Measurements from ENCODE around the gene ANKRD23.

ANKRD23 gene

GRCh38 chr2:96809951-96810782 is 33.7 kb downstream of the ANKRD23 start:
- no peak overlapping the region for H3K9ac ChIP-seq (ENCODE audit: low read length)
- H3K9me3 ChIP-seq (ENCODE audit: low read length) = no peaks in the 10 kb centered on the region
- no peaks in the 10 kb centered on the region; the same call in 1 of the 2 replicates for H3K27me3 ChIP-seq (ENCODE audit: insufficient read depth, low read length)
- H3K79me2 ChIP-seq (ENCODE audit: insufficient read depth, low read length) = no peaks in the 10 kb centered on the region
- no peak overlapping the region for H3K4me3 ChIP-seq (ENCODE audit: low read depth, low read length, poor library complexity, severe bottlenecking)
- peaks cover 12% of the 10 kb centered on the region for H3K4me1 ChIP-seq (ENCODE audit: insufficient read depth, low read length, severe bottlenecking)
- no peaks in the 10 kb centered on the region for H4K20me1 ChIP-seq (ENCODE audit: insufficient read depth, low read length)
- TF ChIP-seq, protein P1, sequence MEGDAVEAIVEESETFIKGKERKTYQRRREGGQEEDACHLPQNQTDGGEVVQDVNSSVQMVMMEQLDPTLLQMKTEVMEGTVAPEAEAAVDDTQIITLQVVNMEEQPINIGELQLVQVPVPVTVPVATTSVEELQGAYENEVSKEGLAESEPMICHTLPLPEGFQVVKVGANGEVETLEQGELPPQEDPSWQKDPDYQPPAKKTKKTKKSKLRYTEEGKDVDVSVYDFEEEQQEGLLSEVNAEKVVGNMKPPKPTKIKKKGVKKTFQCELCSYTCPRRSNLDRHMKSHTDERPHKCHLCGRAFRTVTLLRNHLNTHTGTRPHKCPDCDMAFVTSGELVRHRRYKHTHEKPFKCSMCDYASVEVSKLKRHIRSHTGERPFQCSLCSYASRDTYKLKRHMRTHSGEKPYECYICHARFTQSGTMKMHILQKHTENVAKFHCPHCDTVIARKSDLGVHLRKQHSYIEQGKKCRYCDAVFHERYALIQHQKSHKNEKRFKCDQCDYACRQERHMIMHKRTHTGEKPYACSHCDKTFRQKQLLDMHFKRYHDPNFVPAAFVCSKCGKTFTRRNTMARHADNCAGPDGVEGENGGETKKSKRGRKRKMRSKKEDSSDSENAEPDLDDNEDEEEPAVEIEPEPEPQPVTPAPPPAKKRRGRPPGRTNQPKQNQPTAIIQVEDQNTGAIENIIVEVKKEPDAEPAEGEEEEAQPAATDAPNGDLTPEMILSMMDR (IDR thresholded peaks at IDR 0.05; ENCODE audit: low read length) = no peak
- no peak for TF ChIP-seq EZH2 (IDR thresholded peaks at IDR 0.05; ENCODE audit: borderline replicate concordance, low read length)
- H3F3A ChIP-seq (ENCODE audit: insufficient read depth, low read length) = no peaks in the 10 kb centered on the region
- no peaks in the 10 kb centered on the region; the same call in 1 of the 2 replicates for H3K36me3 ChIP-seq (ENCODE audit: insufficient read depth, low read length)
- H3K27ac ChIP-seq (ENCODE audit: low read depth, low read length, poor library complexity, severe bottlenecking) = no peak overlapping the region
- no peak overlapping the region for H2AFZ ChIP-seq (ENCODE audit: low read length)
- H3K4me2 ChIP-seq (ENCODE audit: low read length) = no peak overlapping the region
- H3K9me2 ChIP-seq (ENCODE audit: low read depth, low read length) = no peaks in the 10 kb centered on the region

- no peaks in the 10 kb centered on the region for H3K9me3 ChIP-seq (ENCODE audit: low read length)
- TF ChIP-seq EZH2 (IDR thresholded peaks at IDR 0.05; ENCODE audit: borderline replicate concordance, low read length) = no peak
- TF ChIP-seq, protein P1 (IDR thresholded peaks at IDR 0.05; ENCODE audit: low read length) = no peak
- H3F3A ChIP-seq (ENCODE audit: insufficient read depth, low read length) = no peaks in the 10 kb centered on the region
- no peaks in the 10 kb centered on the region; the same call in 1 of the 2 replicates for H3K27me3 ChIP-seq (ENCODE audit: insufficient read depth, low read length)
- peaks cover 10% of the 10 kb centered on the region for H3K4me1 ChIP-seq (ENCODE audit: insufficient read depth, low read length, severe bottlenecking)
- no peak overlapping the region for H3K9ac ChIP-seq (ENCODE audit: low read length)
- no peak overlapping the region for H3K4me2 ChIP-seq (ENCODE audit: low read length)
- no peaks in the 10 kb centered on the region for H3K79me2 ChIP-seq (ENCODE audit: insufficient read depth, low read length)
- no peak overlapping the region for H2AFZ ChIP-seq (ENCODE audit: low read length)
- no peak overlapping the region for H3K4me3 ChIP-seq (ENCODE audit: low read depth, low read length, poor library complexity, severe bottlenecking)
- H3K27ac ChIP-seq (ENCODE audit: low read depth, low read length, poor library complexity, severe bottlenecking) = no peak overlapping the region
- H3K9me2 ChIP-seq (ENCODE audit: low read depth, low read length) = no peaks in the 10 kb centered on the region
- H3K36me3 ChIP-seq (ENCODE audit: insufficient read depth, low read length) = no peaks in the 10 kb centered on the region; the same call in 1 of the 2 replicates
- H4K20me1 ChIP-seq (ENCODE audit: insufficient read depth, low read length) = no peaks in the 10 kb centered on the region
These were observed 34.5 kb downstream of the ANKRD23 start for GRCh38 chr2:96809216-96809882.

DNA sequence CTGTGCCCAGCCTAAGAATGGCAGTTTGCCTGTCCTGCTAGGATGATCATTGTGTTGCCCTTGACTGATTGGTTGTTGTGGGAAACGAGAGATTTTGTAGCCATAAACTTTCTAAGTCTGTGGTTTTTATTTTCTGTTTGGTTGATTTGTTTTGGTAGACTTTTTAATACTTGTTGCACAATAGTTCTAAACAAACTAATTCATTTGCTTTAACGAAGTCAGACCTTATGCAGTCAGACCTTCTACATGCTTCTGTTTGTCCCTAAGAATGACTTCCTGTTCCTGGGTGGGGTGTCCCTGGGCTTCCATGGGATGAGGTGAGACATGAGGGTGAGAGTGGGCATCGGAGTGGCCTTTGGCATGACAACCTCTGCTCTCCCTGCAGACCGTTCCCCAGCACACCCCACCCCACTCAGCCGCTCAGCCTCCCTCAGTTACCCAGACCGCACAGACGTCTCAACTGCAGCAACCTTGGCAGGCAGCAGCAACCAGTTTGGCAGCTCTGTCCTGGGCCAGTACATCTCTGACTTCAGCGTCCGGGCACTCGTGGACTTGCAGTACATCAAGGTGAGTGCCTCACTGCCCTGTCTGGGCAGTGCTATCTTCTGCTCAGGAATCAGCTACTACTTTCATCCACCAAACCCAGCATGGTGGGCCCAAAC is 35.5 kb downstream of the ANKRD23 start:
- Histone ChIP-seq H3F3A (ENCODE audit: insufficient read depth, low read length) (no peaks in the 10 kb centered on the region), H3K4me3 (ENCODE audit: low read depth, low read length, poor library complexity, severe bottlenecking) (no peak overlapping the region), H4K20me1 (ENCODE audit: insufficient read depth, low read length) (no peaks in the 10 kb centered on the region), H3K9me2 (ENCODE audit: low read depth, low read length) (no peaks in the 10 kb centered on the region), H3K9ac (ENCODE audit: low read length) (no peak overlapping the region), H3K27me3 (ENCODE audit: insufficient read depth, low read length) (no peaks in the 10 kb centered on the region; the same call in 1 of the 2 replicates), H3K27ac (ENCODE audit: low read depth, low read length, poor library complexity, severe bottlenecking) (no peak overlapping the region), H3K9me3 (ENCODE audit: low read length) (no peaks in the 10 kb centered on the region), H3K4me2 (ENCODE audit: low read length) (no peak overlapping the region), H3K36me3 (ENCODE audit: insufficient read depth, low read length) (no peaks in the 10 kb centered on the region; the same call in 1 of the 2 replicates), H2AFZ (ENCODE audit: low read length) (no peak overlapping the region), H3K79me2 (ENCODE audit: insufficient read depth, low read length) (no peaks in the 10 kb centered on the region), H3K4me1 (ENCODE audit: insufficient read depth, low read length, severe bottlenecking) (peaks cover 10% of the 10 kb centered on the region)
- TF ChIP-seq, protein P1 (IDR thresholded peaks at IDR 0.05; ENCODE audit: low read length) = no peak
- no peak for TF ChIP-seq EZH2 (IDR thresholded peaks at IDR 0.05; ENCODE audit: borderline replicate concordance, low read length)

Data from OCI-LY1 (cell line).